ENCODE results near the gene TMEM163.
"Not testable (repeated sequence)": the region's sequence is repeated elsewhere in the genome, so short reads cannot be mapped to it uniquely, and the experiment has no call there.

Gene TMEM163

DNA sequence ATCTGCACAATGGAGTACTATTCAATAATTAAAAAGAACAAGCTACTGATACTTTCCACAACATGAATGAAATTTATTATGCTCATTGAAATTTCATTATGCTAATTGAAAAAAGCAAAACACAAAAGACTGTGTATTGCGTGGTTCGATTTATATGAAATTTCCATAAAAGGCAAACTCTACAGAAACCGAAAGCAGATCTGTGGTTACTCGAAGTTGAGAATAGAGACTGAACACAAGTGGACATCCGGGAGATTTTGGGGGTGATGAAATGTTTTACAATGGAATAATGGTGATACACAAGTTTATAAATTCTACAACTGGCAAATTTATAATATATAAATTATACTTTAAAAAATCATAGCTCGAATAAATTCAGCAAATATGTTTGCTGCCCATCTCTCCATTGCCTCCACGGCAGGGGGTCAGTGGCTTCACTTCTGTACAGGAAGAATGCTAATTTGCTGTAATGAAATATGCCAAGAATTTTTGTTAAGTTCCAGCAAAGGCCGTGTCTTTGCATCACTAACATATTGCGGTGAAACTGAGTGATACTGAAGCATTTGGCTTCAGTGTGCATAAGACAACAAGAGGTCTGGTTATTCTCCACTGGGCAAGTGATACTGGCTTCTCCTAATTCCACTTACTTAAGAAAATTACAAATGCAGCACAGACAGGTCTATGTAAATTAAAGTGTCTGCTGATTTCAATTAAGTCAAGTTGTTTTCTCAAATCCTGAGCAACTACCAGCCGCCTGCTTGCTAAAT lies 96.7 kb downstream of the TMEM163 start:
- DNase-seq (ENCODE audit: low spot score): no peak

DNA sequence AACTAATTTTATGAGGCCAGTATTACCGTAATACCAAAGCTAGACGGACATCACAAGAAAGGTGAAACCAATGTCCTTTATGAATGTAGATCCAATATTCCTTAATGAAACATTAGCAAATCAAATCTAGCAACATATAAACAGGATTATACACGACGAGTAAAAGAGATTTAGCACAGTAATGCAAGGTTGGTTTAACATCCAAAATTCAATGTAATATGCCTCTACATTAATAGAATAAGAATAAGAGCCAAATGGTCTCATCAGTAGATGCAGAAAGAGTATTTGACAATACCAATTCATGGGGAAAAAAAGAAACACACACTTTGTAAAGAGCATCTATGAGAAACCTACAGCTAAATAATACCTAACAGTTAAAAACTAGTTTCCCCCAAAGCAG lies 99.5 kb downstream of the TMEM163 start:
- DNase-seq (ENCODE audit: low spot score): no peak

DNA sequence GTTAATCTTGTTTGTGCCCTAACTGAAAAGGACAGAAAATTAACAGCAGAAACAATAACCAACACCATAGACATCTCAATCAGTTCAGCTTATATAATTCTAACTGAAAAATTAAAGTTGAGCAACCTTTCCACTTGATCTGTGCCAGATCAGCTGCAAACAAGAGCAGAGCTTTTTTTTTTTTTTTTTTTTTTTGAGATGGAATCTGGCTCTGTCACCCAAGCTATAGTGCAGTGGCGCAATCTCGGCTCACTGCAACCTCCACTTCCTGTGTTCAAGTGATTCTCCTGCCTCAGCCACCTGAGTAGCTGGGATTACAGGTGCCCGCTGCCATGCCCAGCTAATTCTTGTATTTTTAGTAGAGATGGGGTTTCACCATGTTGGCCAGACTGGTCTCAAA lies 103.3 kb downstream of the TMEM163 start:
- not testable (repeated sequence) for DNase-seq (ENCODE audit: low spot score)

DNA sequence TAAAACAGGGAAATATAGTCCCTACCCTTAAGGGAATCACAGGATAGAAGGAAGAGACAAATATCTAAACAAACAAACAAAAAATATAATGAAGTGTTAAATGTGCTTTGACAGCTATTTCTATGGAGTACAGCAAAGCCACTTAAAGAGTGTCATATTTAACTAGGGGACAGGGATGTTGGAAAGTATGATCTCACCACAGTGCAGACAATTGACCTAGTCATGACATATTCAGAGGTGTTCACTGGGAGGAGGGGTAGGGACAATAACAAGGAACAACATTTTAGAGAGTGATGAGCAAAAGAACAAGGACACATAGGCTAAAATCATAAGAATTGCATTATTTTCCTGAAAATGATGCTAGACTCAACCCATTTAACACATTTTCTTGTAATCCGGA lies 107.5 kb downstream of the TMEM163 start:
- no peak for DNase-seq (ENCODE audit: low spot score)

DNA sequence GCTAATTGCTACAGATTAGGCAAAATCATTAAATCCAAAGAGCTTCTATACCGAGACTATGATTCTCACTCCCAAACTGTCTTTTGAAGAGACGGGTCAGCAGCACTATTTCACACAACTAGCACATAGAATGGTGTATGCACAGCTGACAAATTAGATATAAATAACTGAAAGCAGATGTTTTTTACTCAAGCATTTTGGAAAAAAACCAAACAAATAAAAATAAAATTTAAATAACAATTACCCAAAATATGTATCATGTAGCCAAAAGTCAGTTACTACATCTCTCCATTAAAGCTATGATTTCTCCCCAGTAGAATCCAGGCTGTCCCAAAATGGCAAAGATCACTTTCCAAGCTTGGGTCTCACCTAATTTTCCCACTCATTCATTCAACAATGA lies 107.9 kb downstream of the TMEM163 start:
- DNase-seq (ENCODE audit: low spot score): no peak

DNA sequence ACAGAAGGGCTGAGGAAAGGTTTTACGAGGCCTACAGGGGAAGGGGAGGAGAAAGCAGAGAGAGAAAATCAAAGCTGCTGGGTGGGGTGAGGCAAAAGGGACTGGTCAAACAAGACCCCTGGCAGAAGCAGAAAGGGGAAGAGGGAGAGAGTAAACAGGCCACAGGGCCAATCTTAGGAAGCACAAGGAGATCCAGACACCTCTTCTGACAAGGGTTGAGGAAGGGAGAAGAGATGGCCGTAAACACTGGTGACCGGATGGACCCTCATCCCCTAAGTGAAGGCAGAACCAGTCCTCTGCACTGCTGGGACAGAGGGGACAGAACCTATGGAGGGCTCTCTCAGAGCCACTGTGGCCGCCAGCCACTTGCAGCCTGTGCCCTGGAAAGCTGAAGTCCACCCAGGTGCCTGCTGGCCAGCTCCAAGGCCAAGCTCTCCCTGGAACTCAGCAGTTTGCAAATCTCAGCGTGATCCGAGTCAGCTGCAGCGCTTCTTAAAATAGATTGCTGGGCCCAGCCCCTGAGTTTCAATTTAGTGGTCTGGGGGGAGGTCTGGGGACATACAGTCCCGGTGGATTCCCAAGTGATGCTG lies 108.8 kb downstream of the TMEM163 start:
- no peak for DNase-seq (ENCODE audit: low spot score)

DNA sequence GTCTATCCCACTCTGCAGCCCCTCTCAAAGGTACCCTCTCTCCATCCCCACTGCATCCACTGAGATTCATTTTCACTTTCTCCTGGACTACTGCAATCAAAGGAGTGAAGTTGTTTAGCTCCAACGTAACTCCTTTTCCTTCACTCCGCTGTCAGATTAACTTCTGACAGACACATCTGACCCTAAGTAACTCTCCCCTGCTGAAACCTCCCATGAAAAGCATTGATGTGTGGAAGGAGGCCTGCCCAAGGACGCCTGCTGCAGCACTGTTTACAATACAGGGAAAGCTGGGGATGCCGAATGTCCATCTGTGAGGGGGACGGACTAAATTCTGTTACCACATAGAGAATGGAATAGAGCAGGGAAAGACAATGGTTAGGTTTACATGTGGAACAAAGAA lies 114.8 kb downstream of the TMEM163 start:
- no peak for DNase-seq (ENCODE audit: low spot score)

DNA sequence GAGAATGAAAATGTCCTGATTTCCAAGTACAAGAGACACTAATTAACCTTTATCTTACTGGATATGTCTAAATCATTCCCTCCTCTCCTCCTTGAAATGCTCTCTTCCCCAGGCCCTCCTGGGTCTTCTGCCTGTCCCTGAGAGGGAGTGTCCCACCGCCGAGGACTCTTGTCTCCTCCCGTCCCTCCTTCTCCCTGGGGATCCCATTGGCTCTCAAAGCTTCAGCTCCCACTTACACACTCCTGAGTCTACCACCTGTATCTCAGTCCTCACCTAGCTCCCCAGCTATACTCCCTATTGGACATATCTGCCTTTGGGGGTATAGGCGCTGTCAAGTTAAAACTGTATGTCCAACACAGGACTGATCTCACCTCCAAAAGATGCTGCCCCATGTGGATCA lies 116.1 kb downstream of the TMEM163 start:
- no peak for DNase-seq (ENCODE audit: low spot score)

DNA sequence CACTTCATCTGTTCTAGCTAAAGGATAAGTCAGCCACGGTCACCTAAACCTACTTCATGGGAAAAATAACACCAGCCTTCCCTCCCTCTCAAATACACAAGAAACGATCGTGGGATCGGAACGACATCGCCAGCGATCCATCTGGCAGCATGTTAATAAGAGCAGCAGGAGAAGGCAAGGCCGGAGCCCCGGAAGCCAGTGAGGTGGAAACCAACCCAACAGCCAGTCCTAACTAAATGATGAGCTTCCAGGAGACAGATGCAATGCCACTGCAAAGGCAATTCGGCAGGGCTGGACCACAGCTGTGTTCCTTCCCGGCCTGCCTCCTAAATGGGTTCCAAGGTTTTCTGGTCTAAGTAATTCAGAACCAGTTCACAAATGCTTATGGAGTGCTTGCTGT lies 117.5 kb downstream of the TMEM163 start:
- DNase-seq (ENCODE audit: low spot score): no peak

DNA sequence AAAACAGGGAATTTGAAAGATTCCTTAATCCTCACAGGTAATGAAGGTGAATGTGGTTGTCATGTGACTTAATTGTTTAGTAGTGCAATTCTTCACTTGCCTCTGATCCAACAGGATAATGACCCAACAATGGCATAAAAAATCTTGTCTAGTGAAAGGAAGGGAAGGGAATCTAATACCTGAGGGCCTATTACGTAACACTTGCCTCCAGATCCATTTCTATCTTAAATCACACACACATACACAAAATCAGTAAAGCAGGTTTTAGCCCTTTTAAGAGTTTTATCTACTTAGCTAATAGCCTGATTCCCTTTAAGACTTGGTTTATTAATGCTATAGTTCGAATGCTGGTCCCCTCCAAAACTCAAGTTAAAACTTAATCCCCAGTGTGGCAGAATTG lies 118.6 kb downstream of the TMEM163 start:
- DNase-seq (ENCODE audit: low spot score): no peak

DNA sequence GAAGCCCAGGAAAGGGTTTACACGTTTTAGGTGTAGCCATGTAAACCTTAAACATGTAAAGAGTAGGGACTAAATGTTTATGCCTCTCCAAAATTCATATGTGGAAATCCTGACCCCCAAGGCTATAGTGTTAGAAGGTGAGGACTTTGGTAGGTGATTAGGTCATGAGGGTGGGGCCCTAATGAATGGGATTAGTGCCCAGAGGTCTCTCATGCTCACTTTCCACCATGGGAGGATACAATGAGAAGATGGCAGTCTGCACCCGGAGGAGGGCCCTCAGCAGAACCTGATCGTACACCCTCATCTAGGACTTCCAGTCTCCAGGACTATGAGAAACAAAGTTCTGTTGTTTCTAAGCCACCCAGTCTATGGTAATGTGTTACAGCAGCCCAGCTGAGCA lies 119.6 kb downstream of the TMEM163 start:
- no peak for DNase-seq (ENCODE audit: low spot score)

DNA sequence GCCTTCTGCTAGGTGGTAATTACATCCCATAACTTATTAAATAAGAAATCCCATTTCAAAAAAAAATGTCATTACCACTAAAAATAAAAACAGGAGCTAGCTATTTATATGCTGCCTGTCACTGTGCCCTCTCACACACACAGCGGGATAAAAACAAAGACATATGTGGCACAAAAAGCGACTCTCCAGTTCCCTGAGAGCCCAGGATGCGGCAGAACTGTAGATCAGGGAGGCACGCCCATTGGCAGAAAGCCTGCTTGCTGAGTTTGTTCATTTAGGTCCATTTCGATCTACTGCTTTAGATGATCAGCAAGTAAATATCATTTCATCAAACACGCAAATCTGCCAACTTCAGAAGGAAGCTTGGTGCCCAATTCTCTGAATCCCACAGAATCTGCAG lies 124.4 kb downstream of the TMEM163 start:
- no peak for DNase-seq (ENCODE audit: low spot score)

DNA sequence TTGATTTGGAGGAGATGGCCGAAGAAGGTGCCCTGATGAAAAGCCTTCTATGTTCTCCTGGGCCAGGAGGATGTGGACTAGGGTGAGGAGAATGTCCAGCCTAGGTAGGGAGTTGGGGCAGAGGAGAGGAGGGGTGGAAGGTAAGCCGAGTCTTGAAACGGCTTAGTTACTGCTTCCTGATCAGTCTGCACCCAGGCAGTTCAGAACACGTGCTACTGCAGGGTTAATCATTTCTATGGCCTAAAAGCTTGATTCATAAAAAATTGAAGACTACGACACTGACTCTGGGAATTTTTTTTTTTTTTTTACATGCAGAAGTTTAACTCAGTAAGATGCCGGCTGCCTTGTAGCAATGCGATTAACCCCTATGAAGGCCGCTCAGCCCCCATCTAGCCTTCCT lies 125.3 kb downstream of the TMEM163 start:
- no peak for DNase-seq (ENCODE audit: low spot score)

DNA sequence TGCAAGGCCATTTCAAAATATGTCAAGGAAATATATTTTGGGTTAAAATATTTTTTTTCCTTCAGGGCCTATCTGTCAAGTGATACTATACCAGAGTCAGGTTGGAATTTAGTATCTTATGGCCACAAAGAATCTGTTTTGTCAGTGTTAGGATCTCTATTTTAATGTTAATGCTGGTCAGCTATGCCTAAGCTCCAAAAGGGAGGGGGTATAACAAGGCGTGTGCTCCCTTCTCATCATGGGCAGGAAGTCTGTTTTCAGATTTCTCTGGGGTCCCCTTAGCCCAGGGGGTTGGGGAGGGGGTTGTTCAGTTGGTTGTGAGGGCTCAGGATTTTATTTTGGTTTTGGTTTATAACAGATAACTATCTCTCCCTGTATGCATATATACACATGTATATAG lies 126.4 kb downstream of the TMEM163 start:
- no peak for DNase-seq (ENCODE audit: low spot score)

DNA sequence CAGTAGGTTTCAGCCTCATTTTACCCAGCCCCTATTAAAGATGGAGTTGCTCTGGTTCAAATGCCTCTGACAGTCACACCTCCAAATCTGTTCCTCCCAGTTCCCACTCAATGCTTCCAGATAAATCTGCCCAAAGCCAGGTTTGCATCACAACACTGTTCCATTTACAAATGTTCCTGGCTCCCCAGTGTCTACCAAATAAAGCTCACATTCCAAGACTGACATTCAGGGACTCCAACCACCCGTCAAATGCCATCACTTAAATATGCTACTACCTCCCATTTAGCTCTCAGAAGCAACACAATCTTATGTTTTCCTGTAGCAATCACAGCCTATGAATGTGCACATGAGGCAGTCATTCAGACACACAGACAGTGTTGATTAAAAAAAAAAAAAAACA lies 127.3 kb downstream of the TMEM163 start:
- DNase-seq (ENCODE audit: low spot score): no peak

DNA sequence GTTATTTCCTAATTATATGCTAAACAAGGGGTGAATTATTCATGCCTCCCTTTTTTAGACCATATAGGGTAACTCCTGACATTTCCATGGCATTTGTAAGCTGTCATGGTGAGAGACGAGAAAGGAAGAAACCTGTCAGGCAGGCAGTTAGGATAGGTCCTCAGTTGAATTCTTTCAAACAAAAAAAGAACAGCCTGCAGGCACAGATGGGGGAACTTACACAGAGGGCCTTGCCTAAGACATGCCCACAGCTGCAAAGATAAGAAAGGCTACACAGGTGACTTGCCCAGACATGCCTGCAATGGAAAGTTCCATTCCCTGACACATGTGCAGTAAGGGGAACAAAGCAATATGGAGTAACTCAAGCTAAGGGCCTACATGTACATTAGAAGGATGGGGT lies 128.1 kb downstream of the TMEM163 start:
- no peak for DNase-seq (ENCODE audit: low spot score)

DNA sequence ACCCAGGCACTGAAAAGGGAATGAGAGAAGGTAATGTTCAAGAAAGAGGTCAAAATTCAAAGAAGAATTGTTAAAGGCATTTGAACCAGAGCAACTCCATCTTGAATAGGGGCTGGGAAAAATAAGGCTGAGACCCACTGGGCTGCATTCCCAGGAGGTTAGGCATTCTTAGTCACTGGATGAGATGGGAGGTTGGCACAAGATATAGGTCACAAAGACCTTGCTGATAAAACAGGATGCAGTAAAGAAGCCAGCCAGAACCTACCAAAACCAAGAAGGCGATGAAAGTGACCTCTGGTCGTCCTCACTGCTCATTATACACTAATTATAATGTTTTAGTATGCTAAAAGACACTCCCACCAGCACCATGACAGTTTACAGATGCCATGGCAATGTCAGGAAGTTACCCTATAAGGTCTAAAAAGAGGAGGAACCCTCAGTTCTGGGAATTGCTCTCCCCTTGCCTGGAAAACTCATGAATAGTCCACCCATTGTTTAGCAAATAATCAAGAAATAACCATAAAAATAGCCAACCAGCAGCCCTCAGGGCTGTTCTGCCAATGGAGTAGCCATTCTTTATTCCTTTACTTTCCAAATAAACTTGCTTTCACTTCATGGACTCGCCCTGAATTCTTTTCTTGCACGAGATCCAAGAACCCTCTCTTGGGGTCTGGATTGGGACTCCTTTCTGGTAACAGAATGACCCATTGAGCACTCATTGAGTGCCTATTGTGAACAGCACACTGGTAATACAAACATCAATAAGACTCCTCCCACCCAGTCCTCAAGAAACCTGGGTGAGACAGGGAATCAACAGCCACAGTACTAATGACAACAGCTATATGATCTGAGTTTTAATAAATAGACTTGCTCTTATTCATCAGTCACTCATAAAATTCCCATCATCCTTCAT lies 129.4 kb downstream of the TMEM163 start:
- not testable (repeated sequence) for DNase-seq (ENCODE audit: low spot score)

DNA sequence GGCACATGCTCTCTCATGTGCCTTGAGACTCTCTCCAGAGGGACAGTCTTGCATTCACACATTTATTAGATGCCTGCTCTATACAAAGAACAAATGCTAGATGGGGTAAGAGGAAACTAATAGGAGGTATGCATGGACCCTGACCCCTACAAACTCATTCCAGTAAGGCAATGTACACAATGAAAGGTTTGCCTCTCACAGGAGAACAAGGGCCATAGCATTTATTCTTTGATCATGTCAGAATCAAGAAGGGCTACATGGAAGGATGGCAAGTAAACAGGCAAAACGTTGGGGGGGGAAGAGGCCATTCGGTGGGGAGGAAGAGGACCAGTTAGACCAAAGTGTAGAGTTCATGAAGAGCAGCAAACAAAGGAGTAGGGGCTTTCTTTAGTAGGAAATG lies 130.2 kb downstream of the TMEM163 start:
- DNase-seq (ENCODE audit: low spot score): no peak

DNA sequence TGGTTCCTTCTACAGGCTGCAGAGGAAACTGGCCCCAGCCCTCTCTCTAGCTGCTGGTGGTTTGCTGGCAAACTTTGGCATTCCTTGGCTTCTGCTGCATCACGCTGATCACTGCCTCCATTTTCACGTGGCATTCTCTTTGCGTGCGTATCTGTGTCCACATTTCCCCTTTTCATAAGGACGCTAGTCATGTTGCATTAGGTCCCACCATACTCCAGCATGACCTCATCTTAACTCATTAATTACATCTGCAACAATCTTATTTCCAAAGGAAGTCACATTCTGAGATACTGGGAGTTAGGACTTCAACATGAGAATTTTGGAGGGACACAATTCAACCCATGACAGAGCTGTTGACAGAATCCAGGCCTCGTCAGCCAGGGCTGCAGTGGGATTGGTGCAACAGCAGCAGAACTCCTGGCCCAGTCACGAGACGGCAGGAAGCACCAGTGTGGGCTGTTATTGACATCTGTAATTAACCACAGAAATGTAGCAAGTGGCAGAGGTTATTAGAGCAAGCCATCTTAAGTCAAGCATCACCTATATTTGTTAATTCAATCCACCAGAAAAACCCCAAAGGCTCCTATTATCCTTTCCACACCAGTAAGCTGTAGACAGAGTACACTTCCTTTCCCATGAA lies 132.4 kb downstream of the TMEM163 start:
- no peak for DNase-seq (ENCODE audit: low spot score)

DNA sequence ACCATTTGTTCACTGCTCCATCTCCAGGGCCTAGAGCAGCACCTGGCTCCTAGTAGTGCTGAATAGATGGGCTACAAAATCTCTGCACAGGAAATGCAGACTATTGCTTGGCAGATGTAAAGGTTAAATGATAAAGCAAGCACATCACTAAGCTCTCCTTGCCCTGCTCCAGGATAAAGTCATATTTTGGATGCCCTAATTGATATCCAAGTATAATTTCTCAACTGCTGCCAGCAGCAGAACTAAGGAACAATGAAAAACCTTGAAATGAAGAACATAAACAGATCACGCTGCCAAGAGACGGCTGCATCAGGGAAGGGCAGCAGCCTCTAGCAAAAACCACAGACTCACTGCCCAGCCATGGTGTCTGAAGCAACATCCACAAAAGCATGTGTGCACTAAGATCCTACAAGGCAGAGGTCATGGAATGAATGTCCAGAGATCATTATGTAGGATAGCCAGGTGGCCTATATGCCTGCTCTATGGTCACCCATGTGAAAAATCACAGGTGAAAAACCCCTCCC lies 134.7 kb downstream of the TMEM163 start:
- DNase-seq (ENCODE audit: low spot score): no peak

DNA sequence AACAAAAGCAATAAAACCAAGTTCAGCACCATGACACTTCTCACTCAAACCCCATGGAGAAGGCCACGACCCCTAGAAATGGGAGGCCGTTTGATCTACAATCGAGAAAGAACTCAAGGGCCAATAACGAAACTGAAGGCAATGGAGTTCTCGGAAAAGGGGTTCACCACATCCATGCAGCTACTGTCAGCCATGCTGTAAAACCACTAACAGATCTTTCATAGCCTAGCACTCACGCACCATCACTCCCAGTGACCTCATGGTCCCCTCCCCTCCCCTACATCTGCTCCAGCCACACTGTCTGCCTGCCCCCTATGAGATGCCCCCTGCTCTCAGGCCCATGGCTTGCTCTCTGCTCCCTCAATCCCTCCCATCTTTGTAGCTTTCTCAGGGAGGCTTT lies 135.3 kb downstream of the TMEM163 start:
- no peak for DNase-seq (ENCODE audit: low spot score)

DNA sequence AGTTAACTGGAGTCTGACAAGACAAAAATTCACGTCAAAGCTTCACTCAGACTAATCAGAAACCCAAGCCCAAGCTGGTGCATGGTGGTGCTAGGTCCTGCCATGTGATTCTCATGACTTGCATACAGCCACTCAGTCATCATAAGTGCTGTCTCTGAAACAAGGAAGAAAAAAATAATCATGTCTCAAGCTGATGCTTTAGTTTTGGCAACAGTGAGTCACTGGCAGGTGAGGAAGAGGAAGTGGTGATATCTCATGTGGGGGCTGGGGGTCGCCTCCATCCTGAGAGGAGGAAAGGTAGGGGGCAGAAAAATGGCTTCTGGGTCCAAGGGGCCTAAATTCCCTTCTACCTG lies 136.3 kb downstream of the TMEM163 start:
- DNase-seq (ENCODE audit: low spot score): no peak

Measured in iPS-NIHi11 (cell line).